GM06990 (cell line): Measurements from ENCODE around the gene DUSP14.
A peak's percentile ranks its signal among the peaks of the same experiment; 100 is the strongest.

Source experiments
- DNase-seq: peaks from one replicate; pipeline ENCODE4 v3.0.0-alpha.2; 2011; ENCODE audit not compliant: insufficient read length; ENCODE audit errors: extremely low read depth
- H3K27me3 ChIP-seq: replicated peaks from 2 replicates; pipeline ENCODE4 v1.6.0; 2011; ENCODE audit warnings: low read length; ENCODE audit not compliant: control insufficient read depth, insufficient read depth
- H3K36me3 ChIP-seq: 2 replicates; pipeline ENCODE4 v1.5.1; 2011; ENCODE audit warnings: low read length; ENCODE audit not compliant: control insufficient read depth, insufficient read depth
- H3K4me3 ChIP-seq: replicated peaks from 2 replicates; pipeline ENCODE4 v1.5.1; 2011; ENCODE audit warnings: low read depth, mild to moderate bottlenecking, control low read depth, low read length
- CTCF ChIP-seq: IDR thresholded peaks from 2 replicates; pipeline ENCODE4 v1.5.1; 2011; ENCODE audit warnings: low read length, control low read depth, mild to moderate bottlenecking, inconsistent platforms; ENCODE audit not compliant: insufficient read depth, poor library complexity, severe bottlenecking

DUSP14 gene

GRCh38 chr17:37488607-37489196 lies 989 bp upstream of the DUSP14 start:
- Histone ChIP-seq H3K36me3 (no peaks in the 10 kb centered on the region), H3K4me3 (peak overlapping the region; percentile 84), H3K27me3 (no peaks in the 10 kb centered on the region)
- no peak for DNase-seq
- no peak for TF ChIP-seq CTCF

GRCh38 chr17:37490022-37490587 lies 414 bp downstream of the DUSP14 start:
- no peaks in the 10 kb centered on the region for H3K27me3 ChIP-seq
- no peaks in the 10 kb centered on the region for H3K36me3 ChIP-seq
- DNase-seq: peak; percentile 79
- H3K4me3 ChIP-seq: peak overlapping the region; percentile 84
- no peak for TF ChIP-seq CTCF

GRCh38 chr17:37490638-37491614 lies 1.2 kb downstream of the DUSP14 start:
- H3K27me3 ChIP-seq: no peaks in the 10 kb centered on the region
- no peak for TF ChIP-seq CTCF
- H3K4me3 ChIP-seq: peak overlapping the region; percentile 84
- H3K36me3 ChIP-seq: no peaks in the 10 kb centered on the region
- DNase-seq: no peak

GRCh38 chr17:37492167-37492566 lies 2.5 kb downstream of the DUSP14 start:
- no peak for DNase-seq
- H3K36me3 ChIP-seq: no peaks in the 10 kb centered on the region
- H3K4me3 ChIP-seq: no peak overlapping the region
- TF ChIP-seq CTCF: no peak
- H3K27me3 ChIP-seq: no peaks in the 10 kb centered on the region

GRCh38 chr17:37493249-37494027 lies 3.7 kb downstream of the DUSP14 start:
- DNase-seq: no peak
- no peak for TF ChIP-seq CTCF
- Histone ChIP-seq H3K4me3 (no peak overlapping the region), H3K36me3 (no peaks in the 10 kb centered on the region), H3K27me3 (no peaks in the 10 kb centered on the region)
